GM18858 (cell line): ENCODE results near the gene PCCA.

Experiments
- ATAC-seq: cut with Tn5 transposase; IDR thresholded peaks from one replicate; pipeline ENCODE4 v1.9.1; 2021; ENCODE audit not compliant: unreplicated experiment

The PCCA gene

GRCh38 chr13:100458673-100459072, 369.8 kb downstream of the PCCA start:
- no peak for ATAC-seq

DNA sequence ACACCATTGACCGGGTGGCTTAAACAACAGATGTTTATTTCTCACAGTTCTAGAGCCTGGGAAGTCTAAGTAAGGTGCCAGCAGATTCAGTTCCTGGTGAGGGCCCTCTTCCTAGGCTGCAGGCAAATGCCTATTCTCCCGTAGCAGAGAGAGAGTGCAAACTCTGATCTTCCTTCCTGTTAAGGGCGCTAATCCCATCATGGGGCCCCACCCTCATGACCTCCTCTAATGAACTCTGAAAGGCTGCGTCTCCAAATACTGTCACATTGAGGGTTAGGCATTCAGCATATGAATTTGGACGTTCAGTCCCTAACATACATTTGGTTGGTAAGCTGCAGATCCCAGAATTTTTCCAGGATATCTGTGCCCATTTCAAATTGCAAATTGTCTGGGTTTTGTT, 370.9 kb downstream of the PCCA start:
- ATAC-seq = no peak

GRCh38 chr13:100460266-100460665, 371.4 kb downstream of the PCCA start:
- no peak for ATAC-seq

- ATAC-seq = no peak
These were observed 371.9 kb downstream of the PCCA start for GRCh38 chr13:100460791-100461190.

DNA sequence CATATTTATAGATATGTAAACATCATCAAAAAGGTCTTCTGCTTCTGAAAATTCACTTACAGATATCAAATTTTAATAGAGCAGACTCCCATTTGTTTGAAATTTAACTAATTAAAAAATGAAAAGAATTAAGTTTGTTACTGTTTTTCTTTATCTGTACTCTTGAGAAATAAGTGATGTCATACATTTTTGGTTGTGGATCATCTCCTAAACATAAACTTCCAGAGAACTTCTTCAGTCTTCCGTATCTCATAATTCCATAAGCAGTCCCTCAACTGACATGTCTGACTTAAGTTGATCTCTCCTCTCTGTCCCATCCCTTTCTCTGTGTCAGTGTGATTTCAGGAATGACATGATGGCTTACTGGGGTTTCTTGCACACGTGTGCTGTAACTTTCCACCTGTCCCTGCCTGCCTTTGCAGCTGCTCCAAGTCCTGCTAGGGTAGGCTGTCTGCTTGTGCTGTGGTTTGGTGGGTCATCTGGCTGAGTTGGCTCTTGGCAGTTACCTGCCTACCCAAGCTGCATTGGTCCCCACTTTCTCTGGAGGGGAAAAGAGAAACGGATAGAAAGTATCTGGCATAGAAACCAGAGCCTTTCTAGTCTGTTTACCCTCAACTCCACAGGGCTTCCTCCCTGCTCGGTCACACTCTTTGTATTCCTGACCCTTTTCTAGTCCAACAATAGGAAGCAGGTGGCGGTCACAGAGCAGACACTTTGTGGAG, 372.6 kb downstream of the PCCA start:
- no peak for ATAC-seq

GRCh38 chr13:100464006-100464405, 375.1 kb downstream of the PCCA start:
- no peak for ATAC-seq

GRCh38 chr13:100465558-100465957, 376.7 kb downstream of the PCCA start:
- no peak for ATAC-seq

- no peak for ATAC-seq
These were observed 382.1 kb downstream of the PCCA start for GRCh38 chr13:100470866-100471505.

GRCh38 chr13:100473087-100473486, 384.2 kb downstream of the PCCA start:
- no peak for ATAC-seq

DNA sequence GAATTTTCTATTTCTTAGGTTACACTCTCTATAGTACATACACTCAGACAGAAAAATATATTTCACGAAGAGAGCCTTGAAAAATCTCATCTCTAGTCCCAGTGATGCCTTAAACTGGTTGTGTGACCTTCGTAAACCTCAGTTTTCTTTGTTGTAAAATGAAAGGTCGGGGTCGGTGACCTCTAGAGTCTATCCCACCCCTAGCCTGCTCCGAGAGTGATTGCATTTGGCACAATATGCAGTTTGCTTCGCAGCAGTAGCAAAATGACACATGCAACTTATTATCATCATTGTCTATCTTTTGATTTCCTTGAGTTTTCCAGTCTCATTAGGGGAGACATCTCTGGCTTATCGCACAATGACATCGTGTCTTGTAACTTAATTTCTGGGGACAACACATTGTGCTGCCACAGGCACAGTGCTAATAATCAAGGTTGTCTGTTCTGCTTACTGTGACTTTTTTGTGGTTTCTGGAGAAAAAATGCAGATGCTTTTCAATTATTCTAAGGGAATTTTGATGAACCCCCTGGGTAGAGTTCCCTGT, 384.7 kb downstream of the PCCA start:
- ATAC-seq = no peak

GRCh38 chr13:100476963-100477362, 388.1 kb downstream of the PCCA start:
- ATAC-seq = no peak

- ATAC-seq = no peak
These were observed 389.4 kb downstream of the PCCA start for GRCh38 chr13:100478107-100478809.

GRCh38 chr13:100480676-100481075, 391.8 kb downstream of the PCCA start:
- ATAC-seq = no peak

DNA sequence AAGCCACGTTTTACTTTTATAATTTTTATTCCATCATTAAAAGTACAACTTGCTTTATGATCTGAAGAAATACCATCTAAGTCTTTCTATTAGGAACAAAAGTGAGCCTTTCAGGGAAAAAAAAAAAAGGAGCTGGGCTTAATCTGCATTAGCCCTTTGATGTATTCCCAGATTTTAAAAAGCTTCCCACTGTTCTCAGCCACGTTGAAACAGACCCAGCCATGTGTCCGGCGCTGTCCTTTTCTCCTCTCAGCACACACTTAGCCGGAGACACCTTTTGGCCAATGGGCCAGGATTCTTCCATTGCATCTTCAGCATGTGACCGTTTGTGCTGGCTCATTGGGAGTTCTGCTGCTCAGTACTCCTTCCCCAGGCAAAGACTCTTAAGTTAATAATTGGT, 394.2 kb downstream of the PCCA start:
- ATAC-seq = no peak

DNA sequence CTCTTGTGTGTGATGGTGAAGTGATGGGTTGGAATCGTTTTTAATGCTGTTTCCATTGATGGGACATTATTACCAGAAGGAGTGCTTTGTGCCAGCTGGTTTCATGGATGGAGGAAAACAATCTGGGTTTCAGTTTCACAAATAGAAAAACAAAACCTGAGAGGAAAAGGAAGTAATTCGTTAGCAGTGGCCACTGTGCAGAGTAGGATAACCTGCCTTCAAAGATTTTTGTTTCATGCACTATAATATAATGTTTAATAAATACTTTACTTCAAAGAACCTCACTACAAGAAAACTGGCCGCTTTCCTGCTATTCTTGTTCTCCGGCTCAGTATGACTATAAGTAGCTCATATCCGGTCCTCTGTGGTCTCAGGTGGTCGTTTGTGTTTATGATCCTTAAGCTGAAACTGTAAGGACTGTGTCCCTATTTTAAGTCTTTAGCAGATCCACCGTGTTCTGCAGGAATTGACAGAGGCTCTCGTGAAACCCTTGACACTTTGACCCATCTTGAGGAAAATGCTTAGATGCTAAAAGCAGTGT, 395.0 kb downstream of the PCCA start:
- ATAC-seq = no peak

DNA sequence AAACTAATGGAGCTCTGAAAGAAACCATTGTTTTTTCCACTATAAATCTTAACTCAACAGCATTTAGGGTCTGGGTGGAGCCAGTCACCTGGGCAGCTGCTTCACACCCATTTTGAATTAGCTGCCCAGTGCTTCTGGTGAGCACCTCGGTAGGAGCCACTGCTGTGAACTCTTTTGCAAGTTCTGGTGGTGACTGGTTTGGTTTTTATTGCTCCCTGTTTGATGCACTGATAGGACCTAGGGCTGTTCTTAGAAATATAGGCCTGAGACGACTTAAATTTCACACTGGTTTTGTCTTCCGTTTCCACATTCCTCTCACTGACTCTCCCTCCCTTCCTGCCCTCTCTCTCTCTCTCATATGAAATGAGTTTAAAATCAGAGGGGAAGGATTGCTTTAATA, 395.8 kb downstream of the PCCA start:
- no peak for ATAC-seq

DNA sequence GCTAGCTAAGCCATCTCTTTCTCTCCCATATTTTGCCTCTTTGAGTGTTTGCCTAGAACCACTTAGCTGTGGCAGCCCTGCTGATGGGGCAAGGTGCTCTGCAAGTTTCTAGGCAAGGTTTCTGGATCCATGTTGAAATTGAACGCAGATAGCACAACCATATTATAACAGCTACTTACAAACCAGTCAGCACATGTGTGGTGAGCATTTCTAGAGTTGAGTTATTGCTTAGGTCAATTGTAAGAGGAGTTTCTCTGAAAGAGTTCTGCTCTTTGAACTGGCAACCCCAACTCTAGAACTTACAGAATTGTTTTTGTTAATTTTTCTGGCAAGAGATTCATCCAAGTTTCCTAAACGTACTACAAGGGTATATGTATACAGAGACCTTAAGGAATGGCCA, 396.4 kb downstream of the PCCA start:
- ATAC-seq = no peak

DNA sequence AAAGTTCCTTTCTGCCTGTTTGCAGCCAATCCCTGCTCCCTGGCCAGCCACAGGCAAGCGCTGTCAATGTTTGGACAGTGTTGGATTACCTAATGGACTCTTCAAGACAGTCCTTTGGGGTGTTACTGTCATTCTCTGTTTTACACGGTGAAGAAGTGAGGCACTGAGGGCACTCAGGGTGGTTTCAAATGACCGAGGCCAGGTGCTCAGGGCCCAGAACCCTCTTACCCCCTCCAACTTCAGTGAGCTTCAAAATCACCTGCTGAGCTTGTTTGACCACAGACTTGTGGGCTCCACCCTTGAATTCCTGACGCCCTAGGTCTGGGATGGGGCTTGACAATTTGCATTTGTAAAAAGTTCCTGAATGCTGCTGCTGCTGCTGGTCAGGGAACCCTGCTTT, 401.8 kb downstream of the PCCA start:
- ATAC-seq = no peak

GRCh38 chr13:100491164-100491842, 402.4 kb downstream of the PCCA start:
- ATAC-seq = no peak

- no peak for ATAC-seq
These were observed 404.5 kb downstream of the PCCA start for GRCh38 chr13:100493418-100493817.

- no peak for ATAC-seq
These were observed 406.6 kb downstream of the PCCA start for GRCh38 chr13:100495455-100495854.
